ENCODE measurements around the gene PLCH1.
A peak's percentile ranks its signal among the peaks of the same experiment; 100 is the strongest.

PLCH1 gene

GRCh38 chr3:155744626-155745324 lies at the start of gene PLCH1:
PLCH1 (minus strand) TSS chr3:155745071; CDS start chr3:155704224, 40,847 bp downstream.
- Histone ChIP-seq H3K9me3 (ENCODE audit: control insufficient read depth in 2 of 2, low read length in 2 of 2) (no peaks in the 10 kb centered on the region), H3K4me1 (ENCODE audit: control insufficient read depth, insufficient read depth, low read length) (peaks cover 12% of the 10 kb centered on the region), H3K9ac (ENCODE audit: low read length in 2 of 2) (peak within 1 kb of the TSS; percentile 0 to 66), H3K27ac (ENCODE audit: low read length) (no peak within 1 kb of the TSS), H3K27me3 (ENCODE audit: control insufficient read depth in 1 of 2, insufficient read depth in 2 of 2, low read length in 2 of 2) (no peaks in the 10 kb centered on the region), H3K36me3 (ENCODE audit: control insufficient read depth in 2 of 2, insufficient read depth in 2 of 2, low read length in 2 of 2) (no peaks in the 10 kb centered on the region), H3K4me3 (ENCODE audit: low read length in 2 of 2) (peak within 1 kb of the TSS; percentile 89 to 90)

- Histone ChIP-seq H3K9ac (ENCODE audit: low read length in 2 of 2) (no peak overlapping the region), H3K4me1 (ENCODE audit: control insufficient read depth, insufficient read depth, low read length) (no peaks in the 10 kb centered on the region), H3K27me3 (ENCODE audit: control insufficient read depth in 1 of 2, insufficient read depth in 2 of 2, low read length in 2 of 2) (no peaks in the 10 kb centered on the region), H3K27ac (ENCODE audit: low read length) (no peak overlapping the region), H3K9me3 (ENCODE audit: control insufficient read depth in 2 of 2, low read length in 2 of 2) (no peaks in the 10 kb centered on the region), H3K4me3 (ENCODE audit: low read length in 2 of 2) (no peak overlapping the region), H3K36me3 (ENCODE audit: control insufficient read depth in 2 of 2, insufficient read depth in 2 of 2, low read length in 2 of 2) (peaks cover 0 to 8% of the 10 kb centered on the region in 2 donors)
These were observed 47.7 kb upstream of the PLCH1 start for GRCh38 chr3:155792532-155792931.

DNA sequence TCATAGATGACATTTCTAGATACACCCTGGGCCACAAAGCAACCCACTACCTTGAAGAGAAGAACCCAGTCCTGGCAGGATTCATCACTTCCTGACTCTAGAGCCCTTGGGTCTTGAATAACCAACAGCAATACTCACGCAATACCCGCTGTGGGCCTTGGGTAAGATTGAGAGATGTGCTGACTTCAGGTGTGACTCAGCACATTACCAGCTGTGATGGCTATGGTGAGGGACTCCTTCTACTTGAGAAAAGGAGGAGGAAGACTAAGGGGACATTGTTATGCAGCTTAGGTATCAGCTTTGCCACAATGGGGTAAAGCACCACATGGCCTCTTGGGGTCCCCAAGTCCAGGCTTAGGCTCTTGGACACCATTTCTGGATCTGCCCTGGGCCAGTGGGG lies 46.3 kb upstream of the PLCH1 start:
- H3K36me3 ChIP-seq (ENCODE audit: control insufficient read depth in 2 of 2, insufficient read depth in 2 of 2, low read length in 2 of 2) = peaks cover 0 to 8% of the 10 kb centered on the region in 2 donors

GRCh38 chr3:155790272-155790925 lies 45.5 kb upstream of the PLCH1 start:
- H3K4me1 ChIP-seq (ENCODE audit: control insufficient read depth, insufficient read depth, low read length) = no peaks in the 10 kb centered on the region
- H3K9ac ChIP-seq (ENCODE audit: low read length in 2 of 2) = no peak overlapping the region
- no peak overlapping the region for H3K27ac ChIP-seq (ENCODE audit: low read length)
- H3K4me3 ChIP-seq (ENCODE audit: low read length in 2 of 2) = no peak overlapping the region
- H3K9me3 ChIP-seq (ENCODE audit: control insufficient read depth in 2 of 2, low read length in 2 of 2) = no peaks in the 10 kb centered on the region
- no peaks in the 10 kb centered on the region for H3K27me3 ChIP-seq (ENCODE audit: control insufficient read depth in 1 of 2, insufficient read depth in 2 of 2, low read length in 2 of 2)
- peaks cover 0 to 8% of the 10 kb centered on the region in 2 donors for H3K36me3 ChIP-seq (ENCODE audit: control insufficient read depth in 2 of 2, insufficient read depth in 2 of 2, low read length in 2 of 2)

More for the DNA sequence above, 46.3 kb upstream of the PLCH1 start:
- H3K4me1 ChIP-seq (ENCODE audit: control insufficient read depth, insufficient read depth, low read length) = no peaks in the 10 kb centered on the region
- no peak overlapping the region for H3K27ac ChIP-seq (ENCODE audit: low read length)
- no peaks in the 10 kb centered on the region for H3K9me3 ChIP-seq (ENCODE audit: control insufficient read depth in 2 of 2, low read length in 2 of 2)
- H3K9ac ChIP-seq (ENCODE audit: low read length in 2 of 2) = no peak overlapping the region
- H3K4me3 ChIP-seq (ENCODE audit: low read length in 2 of 2) = no peak overlapping the region
- no peaks in the 10 kb centered on the region for H3K27me3 ChIP-seq (ENCODE audit: control insufficient read depth in 1 of 2, insufficient read depth in 2 of 2, low read length in 2 of 2)

- Histone ChIP-seq H3K4me3 (ENCODE audit: low read length in 2 of 2) (no peak overlapping the region), H3K27ac (ENCODE audit: low read length) (no peak overlapping the region), H3K9ac (ENCODE audit: low read length in 2 of 2) (no peak overlapping the region), H3K27me3 (ENCODE audit: control insufficient read depth in 1 of 2, insufficient read depth in 2 of 2, low read length in 2 of 2) (no peaks in the 10 kb centered on the region), H3K9me3 (ENCODE audit: control insufficient read depth in 2 of 2, low read length in 2 of 2) (no peaks in the 10 kb centered on the region), H3K36me3 (ENCODE audit: control insufficient read depth in 2 of 2, insufficient read depth in 2 of 2, low read length in 2 of 2) (no peaks in the 10 kb centered on the region), H3K4me1 (ENCODE audit: control insufficient read depth, insufficient read depth, low read length) (no peaks in the 10 kb centered on the region)
These were observed 40.9 kb upstream of the PLCH1 start for GRCh38 chr3:155785662-155786295.

GRCh38 chr3:155782390-155782953 lies 37.6 kb upstream of the PLCH1 start:
- Histone ChIP-seq H3K4me3 (ENCODE audit: low read length in 2 of 2) (no peak overlapping the region), H3K36me3 (ENCODE audit: control insufficient read depth in 2 of 2, insufficient read depth in 2 of 2, low read length in 2 of 2) (peaks cover 0 to 3% of the 10 kb centered on the region in 2 donors), H3K27me3 (ENCODE audit: control insufficient read depth in 1 of 2, insufficient read depth in 2 of 2, low read length in 2 of 2) (no peaks in the 10 kb centered on the region), H3K4me1 (ENCODE audit: control insufficient read depth, insufficient read depth, low read length) (no peaks in the 10 kb centered on the region), H3K9me3 (ENCODE audit: control insufficient read depth in 2 of 2, low read length in 2 of 2) (no peaks in the 10 kb centered on the region), H3K27ac (ENCODE audit: low read length) (no peak overlapping the region), H3K9ac (ENCODE audit: low read length in 2 of 2) (no peak overlapping the region)

GRCh38 chr3:155780291-155780690 lies 35.4 kb upstream of the PLCH1 start:
- Histone ChIP-seq H3K9ac (ENCODE audit: low read length in 2 of 2) (no peak overlapping the region), H3K4me1 (ENCODE audit: control insufficient read depth, insufficient read depth, low read length) (no peaks in the 10 kb centered on the region), H3K36me3 (ENCODE audit: control insufficient read depth in 2 of 2, insufficient read depth in 2 of 2, low read length in 2 of 2) (peaks cover 0 to 3% of the 10 kb centered on the region in 2 donors), H3K27me3 (ENCODE audit: control insufficient read depth in 1 of 2, insufficient read depth in 2 of 2, low read length in 2 of 2) (no peaks in the 10 kb centered on the region), H3K27ac (ENCODE audit: low read length) (no peak overlapping the region), H3K9me3 (ENCODE audit: control insufficient read depth in 2 of 2, low read length in 2 of 2) (no peaks in the 10 kb centered on the region), H3K4me3 (ENCODE audit: low read length in 2 of 2) (no peak overlapping the region)

DNA sequence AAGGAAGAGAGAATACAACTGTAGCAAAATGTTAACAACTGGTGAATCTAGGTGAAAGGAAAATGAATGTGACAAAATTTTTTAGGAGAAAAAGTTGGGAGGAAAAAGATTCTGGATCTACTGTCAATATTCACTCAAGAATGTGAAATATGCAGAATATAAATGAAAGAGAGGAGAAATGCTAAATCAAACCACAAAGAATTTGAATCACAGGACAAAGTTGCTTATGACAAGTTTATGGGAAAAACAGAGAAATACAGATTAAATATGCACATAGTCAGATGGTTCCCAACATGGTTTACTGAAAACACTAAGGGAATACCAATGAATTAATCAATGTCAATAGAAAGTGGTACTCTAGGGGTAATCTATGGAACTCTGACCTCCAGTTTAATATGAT lies 33.6 kb upstream of the PLCH1 start:
- no peaks in the 10 kb centered on the region for H3K4me1 ChIP-seq (ENCODE audit: control insufficient read depth, insufficient read depth, low read length)
- H3K9me3 ChIP-seq (ENCODE audit: control insufficient read depth in 2 of 2, low read length in 2 of 2) = no peaks in the 10 kb centered on the region
- no peak overlapping the region for H3K9ac ChIP-seq (ENCODE audit: low read length in 2 of 2)
- H3K4me3 ChIP-seq (ENCODE audit: low read length in 2 of 2) = no peak overlapping the region
- H3K27me3 ChIP-seq (ENCODE audit: control insufficient read depth in 1 of 2, insufficient read depth in 2 of 2, low read length in 2 of 2) = no peaks in the 10 kb centered on the region
- H3K36me3 ChIP-seq (ENCODE audit: control insufficient read depth in 2 of 2, insufficient read depth in 2 of 2, low read length in 2 of 2) = peaks cover 0 to 3% of the 10 kb centered on the region in 2 donors
- no peak overlapping the region for H3K27ac ChIP-seq (ENCODE audit: low read length)

- Histone ChIP-seq H3K36me3 (ENCODE audit: control insufficient read depth in 2 of 2, insufficient read depth in 2 of 2, low read length in 2 of 2) (no peaks in the 10 kb centered on the region), H3K9ac (ENCODE audit: low read length in 2 of 2) (no peak overlapping the region), H3K4me1 (ENCODE audit: control insufficient read depth, insufficient read depth, low read length) (no peaks in the 10 kb centered on the region)
These were observed 27.9 kb upstream of the PLCH1 start for GRCh38 chr3:155772801-155773200.

GRCh38 chr3:155771126-155771525 lies 26.3 kb upstream of the PLCH1 start:
- Histone ChIP-seq H3K4me1 (ENCODE audit: control insufficient read depth, insufficient read depth, low read length) (no peaks in the 10 kb centered on the region), H3K36me3 (ENCODE audit: control insufficient read depth in 2 of 2, insufficient read depth in 2 of 2, low read length in 2 of 2) (no peaks in the 10 kb centered on the region), H3K9me3 (ENCODE audit: control insufficient read depth in 2 of 2, low read length in 2 of 2) (no peaks in the 10 kb centered on the region), H3K9ac (ENCODE audit: low read length in 2 of 2) (no peak overlapping the region), H3K27ac (ENCODE audit: low read length) (no peak overlapping the region), H3K27me3 (ENCODE audit: control insufficient read depth in 1 of 2, insufficient read depth in 2 of 2, low read length in 2 of 2) (no peaks in the 10 kb centered on the region), H3K4me3 (ENCODE audit: low read length in 2 of 2) (no peak overlapping the region)

More at GRCh38 chr3:155772801-155773200, 27.9 kb upstream of the PLCH1 start:
- Histone ChIP-seq H3K9me3 (ENCODE audit: control insufficient read depth in 2 of 2, low read length in 2 of 2) (no peaks in the 10 kb centered on the region), H3K4me3 (ENCODE audit: low read length in 2 of 2) (peak overlapping the region in 1 of 2 donors; percentile 15), H3K27ac (ENCODE audit: low read length) (no peak overlapping the region), H3K27me3 (ENCODE audit: control insufficient read depth in 1 of 2, insufficient read depth in 2 of 2, low read length in 2 of 2) (no peaks in the 10 kb centered on the region)

Data from stomach smooth muscle (tissue), 2 donors.